Measurements from ENCODE around the gene GPR107. TPM values are rescaled to one million over a fixed set of nuclear protein-coding genes. Genes with fewer than 3 reads are reported as not detected.

GPR107 gene
- total RNA-seq, 2 experiments from 2014 or later: 18.2 to 19.0 TPM

GRCh38 chr9:130023144-130023787 lies 30.4 kb upstream of the GPR107 start:
- DNase-seq (no peak), ATAC-seq (peak; percentile 67)
- TF ChIP-seq CTCF (IDR thresholded peaks at IDR 0.05): no peak
- Mint-ChIP-seq H3K36me3 (ENCODE audit: low read depth) (peaks cover 77% of the 10 kb centered on the region), H3K4me1 (ENCODE audit: low read depth) (peaks cover 90% of the 10 kb centered on the region), H3K27me3 (no peaks in the 10 kb centered on the region), H3K27ac (peak overlapping the region; percentile 99), H3K9me3 (no peaks in the 10 kb centered on the region), H3K4me3 (peak overlapping the region; percentile 30)
- intact Hi-C loops (cut with micrococcal nuclease): no loop called here
- ChIA-PET POLR2A (interaction anchor here (0.6 to 3.9 kb wide), 12 partner anchors 10 to 136 kb away, joined by 3 to 21 read pairs (median 3); partner anchors contain the start of gene GPR107), CTCF (interaction anchor here (0.8 to 1.4 kb wide), 4 partner anchors 15 to 135 kb away, joined by 3 to 5 read pairs (median 3); no protein-coding TSS in a partner anchor)

- ATAC-seq (no peak), DNase-seq (no peak)
- H3K4me1 Mint-ChIP-seq (ENCODE audit: low read depth): peaks cover 95% of the 10 kb centered on the region
- peaks cover 82% of the 10 kb centered on the region for H3K36me3 Mint-ChIP-seq (ENCODE audit: low read depth)
- ChIA-PET CTCF (interaction anchor here (1.2 kb wide), 1 partner anchor 135 kb away, joined by 3 read pairs; no protein-coding TSS in a partner anchor), POLR2A (interaction anchor here (0.6 to 3.9 kb wide), 10 partner anchors 11 to 137 kb away, joined by 3 to 21 read pairs (median 4); partner anchors contain the start of gene GPR107)
- peak overlapping the region; percentile 99 for H3K27ac Mint-ChIP-seq
- H3K9me3 Mint-ChIP-seq: no peaks in the 10 kb centered on the region
- no peak for TF ChIP-seq CTCF (IDR thresholded peaks at IDR 0.05)
- peak overlapping the region; percentile 16 for H3K4me3 Mint-ChIP-seq
- H3K27me3 Mint-ChIP-seq: no peaks in the 10 kb centered on the region
- intact Hi-C loops (cut with micrococcal nuclease): no loop called here
These were observed 29.6 kb upstream of the GPR107 start for GRCh38 chr9:130023994-130024596.

GRCh38 chr9:130024597-130024994 lies 29.1 kb upstream of the GPR107 start:
- H3K27me3 Mint-ChIP-seq: no peaks in the 10 kb centered on the region
- no peak overlapping the region for H3K4me3 Mint-ChIP-seq
- ATAC-seq: no peak
- DNase-seq: no peak
- ChIA-PET CTCF (no interaction called here), POLR2A (interaction anchor here (0.7 to 8.7 kb wide), 6 partner anchors 7 to 37 kb away, joined by 3 to 104 read pairs (median 16); partner anchors contain the start of gene FNBP1)
- H3K27ac Mint-ChIP-seq: peak overlapping the region; percentile 99
- H3K9me3 Mint-ChIP-seq: no peaks in the 10 kb centered on the region
- TF ChIP-seq CTCF (IDR thresholded peaks at IDR 0.05): no peak
- intact Hi-C loops (cut with micrococcal nuclease): no loop called here
- H3K4me1 Mint-ChIP-seq (ENCODE audit: low read depth): peaks cover 95% of the 10 kb centered on the region
- H3K36me3 Mint-ChIP-seq (ENCODE audit: low read depth): peaks cover 83% of the 10 kb centered on the region

- peaks cover 72% of the 10 kb centered on the region for H3K36me3 Mint-ChIP-seq (ENCODE audit: low read depth)
- peak overlapping the region; percentile 19 for H3K4me3 Mint-ChIP-seq
- H3K27ac Mint-ChIP-seq: peak overlapping the region; percentile 99
- peak; percentile 4 for ATAC-seq
- CTCF ChIA-PET: interaction anchor here (1.1 to 2.5 kb wide), 3 partner anchors 10 to 140 kb away, joined by 4 to 8 read pairs (median 7); no protein-coding TSS in a partner anchor
- no peak for TF ChIP-seq CTCF (IDR thresholded peaks at IDR 0.05)
- POLR2A ChIA-PET: interaction anchor here (1.1 to 8.7 kb wide), 13 partner anchors 8 to 136 kb away, joined by 3 to 104 read pairs (median 5); partner anchors contain the start of gene FNBP1
- H3K9me3 Mint-ChIP-seq: no peaks in the 10 kb centered on the region
- intact Hi-C loops (cut with micrococcal nuclease): no loop called here
- H3K27me3 Mint-ChIP-seq: no peaks in the 10 kb centered on the region
- DNase-seq: no peak
- H3K4me1 Mint-ChIP-seq (ENCODE audit: low read depth): peaks cover 93% of the 10 kb centered on the region
These were observed 26.9 kb upstream of the GPR107 start for GRCh38 chr9:130026583-130027340.

Data from activated CD8-positive, alpha-beta T cell treated with anti-CD3 and anti-CD28 coated beads for 36 hours (primary cell).